ENCODE data around the gene TICRR.
"Not testable (repeated sequence)": the region's sequence is repeated elsewhere in the genome, so short reads cannot be mapped to it uniquely, and the experiment has no call there.

TICRR gene

GRCh38 chr15:89575146-89575655, at the start of gene TICRR:
Gene TICRR, plus strand, starts transcription at chr15:89575469. Its CDS starts 118 bp downstream, at chr15:89575587.
- peak; percentile 99 for DNase-seq

DNA sequence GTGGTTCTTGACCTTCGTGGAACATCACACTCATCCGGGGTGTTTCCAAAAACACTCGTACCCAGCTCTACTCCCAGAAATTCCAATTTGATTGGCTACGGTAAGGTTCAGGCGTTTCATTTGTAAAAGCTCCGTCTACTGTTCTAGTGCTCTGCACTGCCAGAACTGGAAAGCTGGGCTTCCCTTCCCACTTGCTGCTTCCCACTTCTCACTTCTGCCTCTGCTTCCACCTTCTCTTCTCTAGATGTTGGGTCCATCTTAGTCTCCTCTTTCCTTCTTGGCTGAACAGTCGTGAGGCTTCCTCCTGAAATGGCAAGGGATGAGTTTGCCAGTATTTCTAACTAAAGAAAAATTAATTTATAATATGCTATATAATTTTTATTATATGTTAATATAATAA, 49.1 kb upstream of the TICRR start:
- DNase-seq: no peak

DNA sequence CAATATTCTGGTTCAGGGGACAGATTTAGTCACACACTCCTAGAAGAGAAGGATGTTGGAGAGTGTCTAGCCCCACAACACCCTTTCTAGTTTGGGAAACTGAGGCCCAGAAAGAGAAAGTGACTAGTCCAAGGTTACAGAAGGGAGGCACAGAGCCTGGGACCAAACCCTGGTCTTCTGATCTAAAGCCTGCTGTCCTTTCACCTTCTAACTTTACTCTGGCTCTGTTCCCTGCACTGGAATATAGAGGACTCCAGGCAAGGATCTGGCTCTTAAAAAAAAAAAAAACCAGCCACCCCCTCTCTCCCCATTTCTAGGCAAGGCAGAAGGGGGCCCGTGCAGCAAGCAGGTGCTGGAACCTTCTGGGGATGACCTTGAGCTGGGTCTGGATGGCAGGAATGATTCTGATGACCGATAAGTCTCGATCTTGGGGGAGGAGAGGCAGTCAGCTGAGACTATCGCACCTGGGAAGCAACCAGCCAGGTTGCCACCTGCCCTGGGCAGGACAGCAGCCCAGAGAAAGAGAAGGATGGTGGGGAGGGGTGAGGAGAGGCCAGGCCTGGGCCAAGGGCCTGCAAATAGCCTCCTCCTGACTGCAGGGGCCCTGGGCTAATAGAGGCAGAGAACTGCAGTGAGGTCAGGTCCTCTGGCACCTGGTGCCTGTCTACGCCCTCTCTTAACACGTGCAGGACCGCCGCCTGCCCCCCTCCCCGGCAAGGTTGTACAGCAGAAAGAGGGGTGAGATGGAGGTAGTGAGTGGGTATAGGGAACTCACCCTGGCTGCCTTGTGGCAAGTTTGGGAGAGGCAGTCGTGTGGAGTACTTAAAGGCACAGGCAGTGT, 48.4 kb upstream of the TICRR start:
- DNase-seq: no peak

DNA sequence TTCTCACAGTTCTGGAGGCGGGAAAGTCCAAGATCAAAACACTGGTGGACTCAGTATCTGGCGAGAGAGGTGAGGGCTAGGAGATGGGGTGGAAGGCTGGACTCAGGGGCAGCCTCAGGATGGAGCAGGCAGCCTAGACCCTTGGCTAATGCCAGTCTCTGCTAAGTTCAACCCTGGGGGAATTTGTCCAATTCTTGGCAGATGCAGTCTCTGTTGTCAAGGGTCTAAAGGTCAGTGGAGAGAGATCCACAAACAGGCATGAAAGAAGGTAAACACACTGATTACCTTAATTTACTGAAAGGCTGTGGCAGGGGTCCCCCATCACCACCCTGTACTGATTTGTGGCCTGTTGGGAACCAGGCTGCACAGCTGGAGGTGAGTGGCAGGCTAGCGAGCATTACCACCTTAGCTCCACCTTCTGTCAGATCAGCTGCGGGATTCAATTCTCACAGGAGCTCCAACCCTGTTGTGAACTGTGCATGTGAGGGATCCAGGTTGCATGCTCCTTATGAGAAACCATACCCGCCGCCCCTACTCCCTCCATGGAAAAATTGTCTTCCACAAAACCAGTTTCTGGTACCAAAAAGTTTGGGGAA, 46.4 kb upstream of the TICRR start:
- no peak for DNase-seq

DNA sequence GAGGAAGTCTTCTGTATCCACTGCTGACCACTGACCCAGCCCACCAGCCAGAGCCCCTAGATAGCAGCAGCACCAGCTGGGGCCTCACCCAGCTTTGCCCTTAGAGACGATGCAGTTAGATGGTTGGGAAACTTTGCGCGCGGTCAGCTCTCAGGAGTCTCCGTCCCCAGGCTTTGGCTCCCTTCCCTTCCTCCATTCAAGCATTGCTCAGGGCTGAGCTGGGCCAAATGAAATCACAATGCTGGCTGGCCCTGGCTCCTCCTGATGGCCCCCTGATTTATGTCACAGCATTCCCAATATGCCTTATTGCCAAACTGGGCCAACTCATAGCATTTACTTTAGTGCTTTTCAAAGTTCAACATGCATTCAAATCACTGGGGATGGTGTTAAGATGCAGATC, 44.3 kb upstream of the TICRR start:
- DNase-seq: no peak

GRCh38 chr15:89531796-89532537, 43.3 kb upstream of the TICRR start:
- no peak for DNase-seq

GRCh38 chr15:89533861-89534544, 41.3 kb upstream of the TICRR start:
- DNase-seq: no peak

DNA sequence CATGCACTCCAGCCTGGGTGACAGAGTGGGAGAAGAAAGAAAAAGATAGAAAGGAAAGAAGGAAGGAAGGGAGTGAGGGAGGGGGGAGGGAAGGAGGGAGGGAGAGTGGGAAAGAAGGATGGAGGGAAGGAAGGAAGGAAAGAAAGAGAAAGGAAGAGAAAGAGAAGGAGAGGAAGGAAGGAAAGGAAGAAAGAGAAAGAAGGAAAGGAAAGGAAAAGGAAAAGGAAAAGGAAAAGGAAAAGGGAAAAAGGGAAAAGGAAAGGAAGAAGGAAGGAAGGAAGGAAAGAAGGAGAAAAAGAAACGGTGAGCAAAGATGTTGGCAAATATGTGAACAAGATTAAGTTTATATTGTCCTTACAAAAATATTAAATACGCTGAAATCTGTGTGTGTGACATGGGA, 36.2 kb upstream of the TICRR start:
- no peak for DNase-seq

DNA sequence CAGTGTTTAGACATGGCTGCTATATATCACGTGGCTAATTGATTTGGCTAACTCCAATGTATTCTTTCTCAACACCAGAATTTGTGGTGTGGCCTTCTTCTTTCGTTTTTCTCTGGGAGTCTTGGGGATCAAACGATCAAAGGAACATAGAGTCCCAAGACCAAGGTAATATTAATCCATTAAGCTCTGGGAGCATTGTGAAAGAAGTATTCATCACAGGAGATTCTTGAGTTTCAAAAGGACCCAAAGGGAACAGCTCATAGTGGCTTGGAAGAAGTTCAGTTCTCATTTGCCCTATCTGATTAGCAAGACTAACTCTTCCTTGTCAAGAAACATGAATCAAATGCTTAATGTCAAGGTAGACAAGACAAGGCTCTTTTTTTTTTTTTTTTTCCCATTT, 32.9 kb upstream of the TICRR start:
- DNase-seq: no peak

GRCh38 chr15:89543389-89543788, 31.9 kb upstream of the TICRR start:
- no peak for DNase-seq

GRCh38 chr15:89549138-89549537, 26.1 kb upstream of the TICRR start:
- not testable (repeated sequence) for DNase-seq

- no peak for DNase-seq
Measured at GRCh38 chr15:89550427-89550826, 24.8 kb upstream of the TICRR start.

GRCh38 chr15:89551550-89551949, 23.7 kb upstream of the TICRR start:
- no peak for DNase-seq

- DNase-seq: no peak
Measured at GRCh38 chr15:89553632-89554031, 21.6 kb upstream of the TICRR start.

GRCh38 chr15:89554247-89554646, 21.0 kb upstream of the TICRR start:
- DNase-seq: no peak

DNA sequence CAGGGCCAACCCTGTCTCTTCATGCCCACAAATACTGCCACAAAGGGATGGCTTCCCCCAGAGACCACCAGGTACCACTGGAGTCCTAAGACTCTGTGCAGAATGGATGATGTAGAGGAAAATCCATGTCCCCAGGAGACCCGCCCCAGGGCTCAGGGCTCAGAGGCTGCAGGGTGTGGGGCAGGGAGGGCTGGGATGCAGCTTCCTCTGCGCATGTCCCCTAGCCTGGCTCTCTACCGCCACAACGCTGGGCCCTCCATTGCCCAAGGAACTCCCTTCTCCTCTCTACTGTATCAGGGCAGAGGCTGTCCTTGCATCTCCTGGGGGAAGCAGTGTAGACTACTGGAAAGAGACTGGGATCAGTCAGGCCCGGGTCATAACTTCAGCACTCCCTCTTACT, 19.5 kb upstream of the TICRR start:
- DNase-seq: no peak

DNA sequence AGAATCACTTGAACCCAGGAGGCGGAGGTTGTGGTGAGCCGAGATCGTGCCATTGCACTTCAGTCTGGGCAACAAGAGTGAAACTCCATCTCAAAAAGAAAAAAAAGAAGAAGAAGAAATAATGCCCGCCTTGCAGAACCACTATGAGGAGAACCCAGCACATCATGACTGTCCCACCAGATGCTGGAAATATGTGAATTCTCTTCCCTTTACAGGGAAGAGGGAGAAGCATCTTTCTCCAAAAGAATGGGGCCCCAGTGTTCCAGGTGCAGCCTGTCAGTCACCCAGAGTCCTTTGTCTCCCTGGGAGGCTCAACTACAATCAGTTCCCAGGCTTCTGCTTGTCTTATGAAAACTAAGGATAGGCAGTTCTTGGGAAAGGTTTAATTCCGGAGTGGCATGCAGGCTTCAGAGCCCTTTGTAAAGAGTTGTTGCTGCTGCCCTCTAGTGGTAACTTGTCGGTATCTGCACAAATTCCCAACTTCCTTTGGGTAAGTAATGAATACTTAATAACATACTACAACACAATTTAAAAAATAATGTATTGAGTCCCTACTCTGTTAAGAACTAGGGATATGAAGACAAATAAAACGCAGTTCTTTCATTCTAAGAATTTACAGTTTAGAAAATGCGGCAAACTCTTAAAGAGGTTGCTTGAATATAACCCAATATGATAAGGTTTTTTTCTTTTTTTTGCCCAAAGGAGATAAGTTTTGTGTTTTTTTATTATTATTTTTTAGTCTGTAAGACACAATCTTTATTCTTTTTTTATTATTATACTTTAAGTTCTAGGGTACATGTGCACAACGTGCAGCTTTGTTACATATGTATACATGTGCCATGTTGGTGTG, 18.6 kb upstream of the TICRR start:
- DNase-seq: peak; percentile 37

DNA sequence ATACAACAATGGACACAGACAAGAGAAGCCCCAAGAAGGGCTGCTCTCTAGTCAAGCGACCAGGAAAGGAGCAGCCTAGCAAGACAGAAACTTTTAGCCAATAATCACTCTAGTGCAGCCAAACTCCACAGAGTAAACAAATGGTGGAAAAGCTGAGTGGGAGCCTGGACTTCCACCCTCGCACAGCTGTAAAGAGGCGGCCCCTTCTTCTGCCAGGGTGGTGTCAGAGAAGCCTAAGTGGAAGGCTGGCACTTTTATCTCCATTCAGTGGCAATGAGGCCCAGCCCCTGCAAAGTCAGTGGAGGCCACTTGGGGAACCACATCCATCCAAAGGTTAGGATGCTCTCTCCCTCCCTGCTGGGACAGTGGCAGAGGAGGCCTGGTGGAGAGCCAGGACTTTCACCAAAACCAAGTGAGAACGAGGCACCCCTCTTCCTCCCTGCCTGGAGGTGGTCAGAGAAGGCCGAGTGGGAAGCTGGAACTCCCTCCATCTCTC, 15.5 kb upstream of the TICRR start:
- DNase-seq: no peak

GRCh38 chr15:89566181-89566580, 9.1 kb upstream of the TICRR start:
- DNase-seq: no peak

GRCh38 chr15:89566621-89567294, 8.5 kb upstream of the TICRR start:
- no peak for DNase-seq

DNA sequence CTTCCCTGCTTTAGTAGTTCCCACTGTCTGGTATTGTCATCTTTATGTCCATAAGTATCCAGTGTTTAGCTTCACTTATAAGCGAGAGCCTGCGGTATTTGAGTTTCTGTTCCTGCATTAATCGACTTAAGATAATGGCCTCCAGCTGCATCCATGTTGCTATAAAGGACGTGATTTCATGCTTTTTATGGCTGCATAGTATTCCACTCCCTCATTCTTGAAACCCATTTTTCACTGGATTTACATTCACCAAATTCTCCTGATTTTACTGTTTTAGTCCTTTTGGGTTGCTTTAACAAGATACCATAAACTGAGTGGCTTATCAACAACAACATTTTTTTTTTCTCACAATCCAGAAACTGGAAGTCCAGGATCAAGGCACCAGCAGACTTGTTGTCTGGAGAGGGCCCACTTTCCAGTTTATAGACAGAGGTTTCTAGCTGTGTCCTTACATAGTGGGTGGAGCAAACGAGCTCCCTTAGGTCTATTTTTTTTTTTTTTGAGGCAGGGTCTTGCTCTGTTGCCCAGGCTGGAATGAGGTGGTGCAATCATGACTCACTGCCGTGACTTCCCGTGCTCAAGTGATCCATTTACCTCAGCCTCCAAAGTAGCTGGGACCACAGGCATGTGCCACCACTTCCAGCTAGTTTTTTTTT, 6.1 kb upstream of the TICRR start:
- no peak for DNase-seq
